Posterior vena cava (tissue), 2 donors: ENCODE results near the gene CTSS. TPM values are rescaled to one million over a fixed set of nuclear protein-coding genes. Genes with fewer than 3 reads are reported as not detected.
"Not testable (repeated sequence)": the region's sequence is repeated elsewhere in the genome, so short reads cannot be mapped to it uniquely, and the experiment has no call there.

ENCODE experiments used
- DNase-seq: peaks from one replicate; pipeline ENCODE4 v3.0.0-alpha.2; 2020; ENCODE audit warnings: low spot score
- intact Hi-C, 2 donors: fragments of 100-400 bp; cut with DNase I; formaldehyde crosslinking; loops; one replicate each; pipeline versions ENCODE4 v1.14.1 to v1.14.2; 2022 to 2023
- total RNA-seq, 2 donors: library from RNA; stranded (reverse); fragmentation: NEBNext Ultra II Directional; extraction: Animal tissue kit (Norgen Biotek cat#: 25700); gene quantifications; one replicate each; pipeline ENCODE4 v1.2.1, GENCODE V29; 2021
- donor health status: DM: yes; HTN: yes; CAD: no.
- donor health status: DM: yes; HTN: yes; CAD: no.

The CTSS gene
- total RNA-seq, 2 donors from 2014 or later, result 50.2 to 89.2 TPM

- DNase-seq, result no peak
- intact Hi-C loops, result no loop called here
Observed at GRCh38 chr1:150778409-150778808, 12.8 kb upstream of the CTSS start.

GRCh38 chr1:150777544-150777943, 12.0 kb upstream of the CTSS start:
- intact Hi-C loops, result no loop called here
- no peak for DNase-seq

GRCh38 chr1:150775931-150776505, 10.4 kb upstream of the CTSS start:
- intact Hi-C loops, DNase-seq: not testable (repeated sequence)

- intact Hi-C loops, result no loop called here
- no peak for DNase-seq
Observed at GRCh38 chr1:150775276-150775675, 9.7 kb upstream of the CTSS start.

- no peak for DNase-seq
- intact Hi-C loops, result no loop called here
Observed at GRCh38 chr1:150772326-150772725, 6.7 kb upstream of the CTSS start.

GRCh38 chr1:150767704-150768103, 2.1 kb upstream of the CTSS start:
- intact Hi-C loops, DNase-seq: not testable (repeated sequence)

GRCh38 chr1:150765977-150766301, 361 bp upstream of the CTSS start:
- DNase-seq, intact Hi-C loops: not testable (repeated sequence)

- intact Hi-C loops, result no loop called here
- DNase-seq, result no peak
Observed at GRCh38 chr1:150764617-150765101, 919 bp downstream of the CTSS start.

GRCh38 chr1:150763018-150763417, 2.6 kb downstream of the CTSS start:
- DNase-seq, result no peak
- intact Hi-C loops, result no loop called here

- intact Hi-C loops, result no loop called here
- no peak for DNase-seq
Observed at GRCh38 chr1:150762552-150762951, 3.0 kb downstream of the CTSS start.

GRCh38 chr1:150761801-150762200, 3.8 kb downstream of the CTSS start:
- no peak for DNase-seq
- intact Hi-C loops, result no loop called here

- intact Hi-C loops, result no loop called here
- DNase-seq, result no peak
Observed at GRCh38 chr1:150760013-150760412, 5.6 kb downstream of the CTSS start.

- intact Hi-C loops, result no loop called here
- DNase-seq, result no peak
Observed at GRCh38 chr1:150753416-150753815, 12.2 kb downstream of the CTSS start.

- intact Hi-C loops, result no loop called here
- no peak for DNase-seq
Observed at GRCh38 chr1:150751443-150751842, 14.1 kb downstream of the CTSS start.

GRCh38 chr1:150749720-150750311, 15.8 kb downstream of the CTSS start:
- DNase-seq, result no peak

GRCh38 chr1:150748878-150749719, 16.5 kb downstream of the CTSS start:
- intact Hi-C loops, result no loop called here
- DNase-seq, result no peak

More at GRCh38 chr1:150749720-150750311, 15.8 kb downstream of the CTSS start:
- intact Hi-C loops, result no loop called here

GRCh38 chr1:150730130-150730721, 35.4 kb downstream of the CTSS start:
- intact Hi-C loops, result no loop called here
- no peak for DNase-seq

- no peak for DNase-seq
- intact Hi-C loops, result no loop called here
Observed at GRCh38 chr1:150724336-150724735, 41.2 kb downstream of the CTSS start.

GRCh38 chr1:150720703-150721102, 44.9 kb downstream of the CTSS start, which contains the start of gene HORMAD1:
TSS of gene HORMAD1 (minus strand) at chr1:150720895. CDS start at chr1:150719505, 1,390 bp downstream.
- intact Hi-C loops, result no loop called here
- DNase-seq, result no peak

- no peak for DNase-seq
- intact Hi-C loops, result no loop called here
Observed at GRCh38 chr1:150720098-150720497, 45.5 kb downstream of the CTSS start.
